Measurements from ENCODE around the gene METTL26. TPM values are rescaled to one million over a fixed set of nuclear protein-coding genes. Genes with fewer than 3 reads are reported as not detected.

The METTL26 gene
- total and polyA plus RNA-seq, 2 of the 8 experiments (the other 6 are each of a cell fraction or from before 2014, with no cell fraction given): 100 to 186 TPM

DNA sequence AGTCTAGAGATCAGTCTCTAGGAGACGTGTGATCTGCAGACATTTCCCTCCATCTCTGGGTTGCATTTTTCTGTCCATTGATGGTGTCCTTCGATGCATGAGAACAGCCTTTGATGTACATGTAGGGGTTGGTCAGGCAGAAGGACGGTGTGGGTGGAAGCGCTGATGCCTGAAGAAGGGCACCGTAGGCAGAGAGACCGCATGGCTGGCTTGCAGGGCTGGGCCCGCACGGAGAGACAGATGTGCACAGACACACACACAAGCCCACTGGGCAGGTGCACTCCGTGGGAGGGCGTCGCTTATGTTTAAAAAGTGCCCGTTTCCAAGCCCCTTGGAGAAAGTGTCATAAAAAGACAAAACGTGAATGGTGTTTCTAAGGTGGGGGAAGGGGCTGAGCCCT, 21.0 kb downstream of the METTL26 start:
- no peak for DNase-seq (ENCODE audit: low read depth in 1 of 2, low spot score in 2 of 2)
- H2BK15ac ChIP-seq (ENCODE audit: low read length): no peak overlapping the region
- no peak overlapping the region for H3K56ac ChIP-seq (replicated peaks; ENCODE audit: insufficient read length, low read depth, low read length)
- H3K18ac ChIP-seq (ENCODE audit: extremely low read depth, low read length): no peak overlapping the region
- no peaks in the 10 kb centered on the region; a peak in 1 of 8 replicates for H3K36me3 ChIP-seq (ENCODE audit: control insufficient read depth in 2 of 4, insufficient read depth in 4 of 4, low read length in 3 of 4)
- no peaks in the 10 kb centered on the region; a peak in 1 of 7 replicates for H3K4me1 ChIP-seq (replicated peaks in 1 of 4; ENCODE audit: control insufficient read depth in 3 of 4, insufficient read depth in 4 of 4, low read length in 3 of 4)
- no peak overlapping the region for H2BK20ac ChIP-seq (ENCODE audit: low read length)
- no peak overlapping the region for H4K8ac ChIP-seq (ENCODE audit: extremely low read depth, insufficient read depth, low read length)
- H3K79me2 ChIP-seq (ENCODE audit: control insufficient read depth in 1 of 2, insufficient read depth in 2 of 2, low read length in 2 of 2): no peaks in the 10 kb centered on the region
- H2AK5ac ChIP-seq (ENCODE audit: low read depth, low read length): no peak overlapping the region
- H3K9ac ChIP-seq (replicated peaks in 1 of 4; ENCODE audit: extremely low read depth in 1 of 4, low read depth in 3 of 4, low read length in 3 of 4): no peak overlapping the region; a peak in 1 of 7 replicates
- H3K4me2 ChIP-seq (ENCODE audit: insufficient read depth in 1 of 2, low read depth in 2 of 2, low read length in 2 of 2): no peak overlapping the region
- TF ChIP-seq JUN (IDR thresholded peaks at IDR 0.05; ENCODE audit: low read depth, low read length): no peak
- peaks cover 1 to 4% of the 10 kb centered on the region in 2 experiments for H4K20me1 ChIP-seq (replicated peaks in 1 of 2; ENCODE audit: control insufficient read depth in 1 of 2, insufficient read depth in 2 of 2, low read length in 2 of 2)
- no peaks in the 10 kb centered on the region for H3K9me3 ChIP-seq (ENCODE audit: insufficient read depth in 2 of 2, low read depth in 1 of 2, low read length in 1 of 2)
- H4K5ac ChIP-seq (ENCODE audit: insufficient read length, low read depth, low read length): no peak overlapping the region
- WGBS, 2 experiments (ENCODE audit: extremely low coverage in 1 of 2, insufficient coverage in 1 of 2, insufficient read length in 1 of 2, insufficient replicate concordance in 2 of 2, low coverage in 1 of 2, low lambda C conversion rate in 2 of 2, missing lambda C conversion rate in 1 of 2): 94% methylated on average over 13 of the region's 13 CpGs; no CpG with 5 or more reads in 1 of the 2 experiments
- POLR2A ChIA-PET (ENCODE audit: partially characterized antibody): interaction anchor here (0.9 to 1.1 kb wide), 2 partner anchors 15 to 21 kb away, joined by 3 to 4 read pairs; partner anchors contain the start of genes METTL26 and WFIKKN1
- CTCF ChIA-PET (ENCODE audit: partially characterized antibody): interaction anchor here (1.2 kb wide), 1 partner anchor 84 kb away, joined by 5 read pairs; no protein-coding TSS in a partner anchor
- H4K91ac ChIP-seq (replicated peaks; ENCODE audit: insufficient read length, low read length): no peak overlapping the region
- FAIRE-seq: no peak
- no peak overlapping the region for H2BK5ac ChIP-seq (ENCODE audit: low read depth, low read length)
- peaks cover 6% of the 10 kb centered on the region for H3K79me1 ChIP-seq (ENCODE audit: low read depth, low read length)
- no peak overlapping the region for H3K14ac ChIP-seq (ENCODE audit: insufficient read length)
- H3K27me3 ChIP-seq (replicated peaks in 1 of 4; ENCODE audit: control insufficient read depth in 3 of 4, extremely low read depth in 1 of 4, insufficient read depth in 3 of 4, low read length in 3 of 4): no peaks in the 10 kb centered on the region
- no peak overlapping the region for H2AFZ ChIP-seq (ENCODE audit: low read length)
- H3K4me3 ChIP-seq (ENCODE audit: extremely low read depth in 1 of 4, insufficient read depth in 2 of 4, low read depth in 3 of 4, low read length in 4 of 4): no peak overlapping the region
- no peak overlapping the region for H3K4ac ChIP-seq (replicated peaks; ENCODE audit: insufficient read length, low read depth, low read length)
- no peak overlapping the region for H2BK120ac ChIP-seq (replicated peaks; ENCODE audit: low read depth, low read length)
- H2BK12ac ChIP-seq (ENCODE audit: low read depth, low read length): no peak overlapping the region
- H3K23me2 ChIP-seq (ENCODE audit: low read depth, low read length): no peaks in the 10 kb centered on the region
- H3K27ac ChIP-seq (ENCODE audit: low read depth, low read length): no peak overlapping the region
- H3K23ac ChIP-seq (ENCODE audit: insufficient read length): no peak overlapping the region

Data from H1 (cell line).